Subcutaneous abdominal adipose tissue (tissue), 5 donors: ENCODE results near the gene FATE1.

Source experiments
- H3K27ac ChIP-seq: one replicate; pipeline ENCODE4 v1.7.0; 2013; ENCODE audit warnings: low read depth, mild to moderate bottlenecking, inconsistent platforms, low read length, moderate library complexity
- H3K27me3 ChIP-seq, 5 donors: one replicate each; pipeline ENCODE4 v1.7.0; 2013; ENCODE audit warnings: low read length in 5 of 5, inconsistent platforms in 1 of 5; ENCODE audit not compliant: control insufficient read depth in 5 of 5, insufficient read depth in 4 of 5
- H3K36me3 ChIP-seq, 5 donors: one replicate each; pipeline ENCODE4 v1.7.0; 2013; ENCODE audit warnings: low read length in 5 of 5; ENCODE audit not compliant: control insufficient read depth in 5 of 5, insufficient read depth in 5 of 5
- H3K4me1 ChIP-seq, 5 donors: one replicate each; pipeline ENCODE4 v1.7.0; 2013; ENCODE audit warnings: low read length in 5 of 5, mild to moderate bottlenecking in 3 of 5, moderate library complexity in 1 of 5; ENCODE audit not compliant: control insufficient read depth in 5 of 5, insufficient read depth in 5 of 5
- H3K4me3 ChIP-seq, 5 donors: one replicate each; pipeline ENCODE4 v1.7.0; 2013; ENCODE audit warnings: low read length in 5 of 5, low read depth in 1 of 5
- H3K9ac ChIP-seq, 5 donors: one replicate each; pipeline ENCODE4 v1.7.0; 2013; ENCODE audit warnings: low read length in 5 of 5, mild to moderate bottlenecking in 4 of 5, moderate library complexity in 3 of 5
- H3K9me3 ChIP-seq, 5 donors: one replicate each; pipeline ENCODE4 v1.7.0; 2013; ENCODE audit warnings: low read length in 5 of 5; ENCODE audit not compliant: control insufficient read depth in 5 of 5
- donor health status: healthy.
- donor health status: healthy.
- donor health status: healthy.
- donor health status: healthy.
- donor health status: healthy.

Gene FATE1

GRCh38 chrX:151735219-151735618 lies 19.4 kb downstream of the FATE1 start:
- H3K27me3 ChIP-seq, result peaks cover 17 to 36% (median 23%) of the 10 kb centered on the region in 5 donors
- H3K9ac ChIP-seq, result no peak overlapping the region
- H3K36me3 ChIP-seq, result no peaks in the 10 kb centered on the region
- H3K4me3 ChIP-seq, result no peak overlapping the region
- H3K9me3 ChIP-seq, result no peaks in the 10 kb centered on the region
- no peak overlapping the region for H3K27ac ChIP-seq
- no peaks in the 10 kb centered on the region for H3K4me1 ChIP-seq

- Histone ChIP-seq H3K9me3 (peaks cover 0 to 5% (median 0%) of the 10 kb centered on the region in 5 donors), H3K27ac (no peak overlapping the region), H3K9ac (no peak overlapping the region), H3K4me1 (no peaks in the 10 kb centered on the region), H3K4me3 (no peak overlapping the region), H3K36me3 (no peaks in the 10 kb centered on the region), H3K27me3 (peaks cover 17 to 41% (median 23%) of the 10 kb centered on the region in 5 donors)
Measured at GRCh38 chrX:151736685-151737084, 20.9 kb downstream of the FATE1 start.

- H3K27me3 ChIP-seq, result peaks cover 11 to 35% (median 21%) of the 10 kb centered on the region in 5 donors
- H3K27ac ChIP-seq, result no peak overlapping the region
- no peaks in the 10 kb centered on the region for H3K36me3 ChIP-seq
- H3K9ac ChIP-seq, result no peak overlapping the region
- H3K9me3 ChIP-seq, result peaks cover 0 to 6% (median 0%) of the 10 kb centered on the region in 5 donors
- no peaks in the 10 kb centered on the region for H3K4me1 ChIP-seq
- H3K4me3 ChIP-seq, result no peak overlapping the region
Measured at GRCh38 chrX:151737494-151737893, 21.7 kb downstream of the FATE1 start.

GRCh38 chrX:151738751-151739150 lies 22.9 kb downstream of the FATE1 start:
- Histone ChIP-seq H3K9me3 (peaks cover 0 to 6% (median 0%) of the 10 kb centered on the region in 5 donors), H3K36me3 (no peaks in the 10 kb centered on the region), H3K9ac (no peak overlapping the region), H3K4me1 (no peaks in the 10 kb centered on the region), H3K4me3 (no peak overlapping the region), H3K27ac (no peak overlapping the region), H3K27me3 (peaks cover 13 to 35% (median 20%) of the 10 kb centered on the region in 5 donors)

- H3K4me1 ChIP-seq, result no peaks in the 10 kb centered on the region
- H3K9me3 ChIP-seq, result peaks cover 0 to 6% (median 0%) of the 10 kb centered on the region in 5 donors
- H3K36me3 ChIP-seq, result no peaks in the 10 kb centered on the region
Measured at GRCh38 chrX:151741606-151742005, 25.8 kb downstream of the FATE1 start.

GRCh38 chrX:151742311-151742710 lies 26.5 kb downstream of the FATE1 start:
- H3K4me3 ChIP-seq, result no peak overlapping the region
- H3K36me3 ChIP-seq, result no peaks in the 10 kb centered on the region
- peaks cover 5 to 22% (median 10%) of the 10 kb centered on the region in 5 donors for H3K27me3 ChIP-seq
- H3K9me3 ChIP-seq, result peaks cover 0 to 6% (median 0%) of the 10 kb centered on the region in 5 donors
- H3K9ac ChIP-seq, result no peak overlapping the region
- no peaks in the 10 kb centered on the region for H3K4me1 ChIP-seq
- H3K27ac ChIP-seq, result no peak overlapping the region

More at GRCh38 chrX:151741606-151742005, 25.8 kb downstream of the FATE1 start:
- H3K27ac ChIP-seq, result no peak overlapping the region
- H3K27me3 ChIP-seq, result peaks cover 3 to 25% (median 15%) of the 10 kb centered on the region in 5 donors
- no peak overlapping the region for H3K9ac ChIP-seq
- H3K4me3 ChIP-seq, result no peak overlapping the region

- no peak overlapping the region for H3K27ac ChIP-seq
- H3K27me3 ChIP-seq, result peaks cover 2 to 21% (median 8%) of the 10 kb centered on the region in 5 donors
- no peak overlapping the region for H3K9ac ChIP-seq
- H3K4me1 ChIP-seq, result no peaks in the 10 kb centered on the region
- H3K4me3 ChIP-seq, result no peak overlapping the region
- no peaks in the 10 kb centered on the region for H3K36me3 ChIP-seq
- H3K9me3 ChIP-seq, result peaks cover 0 to 6% (median 0%) of the 10 kb centered on the region in 5 donors
Measured at GRCh38 chrX:151743651-151744470, 28.0 kb downstream of the FATE1 start.

GRCh38 chrX:151745651-151746050 lies 29.8 kb downstream of the FATE1 start:
- H3K27ac ChIP-seq, result no peak overlapping the region
- H3K27me3 ChIP-seq, result peaks cover 0 to 13% (median 9%) of the 10 kb centered on the region in 5 donors
- no peak overlapping the region for H3K4me3 ChIP-seq
- H3K9ac ChIP-seq, result no peak overlapping the region
- no peaks in the 10 kb centered on the region for H3K36me3 ChIP-seq
- H3K9me3 ChIP-seq, result peaks cover 0 to 6% (median 0%) of the 10 kb centered on the region in 5 donors
- H3K4me1 ChIP-seq, result peaks cover 0 to 2% (median 0%) of the 10 kb centered on the region in 5 donors

- H3K27me3 ChIP-seq, result peaks cover 0 to 14% (median 9%) of the 10 kb centered on the region in 5 donors
- H3K27ac ChIP-seq, result no peak overlapping the region
- H3K36me3 ChIP-seq, result no peaks in the 10 kb centered on the region
- H3K4me3 ChIP-seq, result no peak overlapping the region
- peaks cover 0 to 2% (median 0%) of the 10 kb centered on the region in 5 donors for H3K4me1 ChIP-seq
- peaks cover 0 to 3% (median 0%) of the 10 kb centered on the region in 5 donors for H3K9me3 ChIP-seq
- no peak overlapping the region for H3K9ac ChIP-seq
Measured at GRCh38 chrX:151746502-151746901, 30.7 kb downstream of the FATE1 start.

- H3K27ac ChIP-seq, result no peak overlapping the region
- peaks cover 2 to 16% (median 5%) of the 10 kb centered on the region in 5 donors for H3K27me3 ChIP-seq
- H3K4me3 ChIP-seq, result no peak overlapping the region
- H3K36me3 ChIP-seq, result no peaks in the 10 kb centered on the region
- no peaks in the 10 kb centered on the region for H3K9me3 ChIP-seq
- H3K9ac ChIP-seq, result no peak overlapping the region
- H3K4me1 ChIP-seq, result peaks cover 0 to 21% (median 15%) of the 10 kb centered on the region in 5 donors
Measured at GRCh38 chrX:151750511-151750910, 34.7 kb downstream of the FATE1 start.
